ENCODE measurements around the gene FASTK. TPM values are rescaled to one million over a fixed set of nuclear protein-coding genes. Genes with fewer than 3 reads are reported as not detected.

FASTK gene
- total RNA-seq, 1 experiment from 2014 or later = 86.4 TPM

- BruUV-seq (replicated peaks) = no TSS peak
- H4K20me1 ChIP-seq (ENCODE audit: insufficient read depth) = no peaks in the 10 kb centered on the region
- H3K27me3 ChIP-seq (ENCODE audit: insufficient read depth, low read length) = no peaks in the 10 kb centered on the region
- H3K79me2 ChIP-seq (ENCODE audit: insufficient read depth, low read length) = peaks cover 21% of the 10 kb centered on the region
- ChIA-PET POLR2A (interaction anchor here (1.0 kb wide), 1 partner anchor 47 kb away, joined by 3 read pairs; the partner anchor contains the start of gene ABCB8), RAD21 (ENCODE audit: low non-redundant PET in 1 of 2, low total read pairs in 2 of 2, uncharacterized antibody in 2 of 2, unreplicated experiment in 2 of 2) (no interaction called here), CTCF (no interaction called here)
- TF ChIP-seq CTCF (IDR thresholded peaks at IDR 0.05 in 2 of 3, conservative IDR thresholded peaks at IDR 0.05 in 1 of 3; ENCODE audit: borderline replicate concordance in 1 of 3, insufficient read depth in 1 of 3, low read depth in 2 of 3, low read length in 2 of 3) (no peak), TCF7L2 (IDR thresholded peaks at IDR 0.05; ENCODE audit: borderline replicate concordance, extremely low read depth, insufficient read depth, insufficient read length) (no peak), SP1 (IDR thresholded peaks at IDR 0.05; ENCODE audit: low read depth) (no peak), ATF3 (IDR thresholded peaks at IDR 0.05) (no peak)
- H2AFZ ChIP-seq (ENCODE audit: low read depth, low read length, poor library complexity, severe bottlenecking) = no peak overlapping the region
- no peaks in the 10 kb centered on the region for H3K9me2 ChIP-seq (ENCODE audit: insufficient read depth)
- no peak for ATAC-seq
- H3K4me3 ChIP-seq (replicated peaks in 1 of 2; ENCODE audit: low read depth in 1 of 2, low read length in 2 of 2) = no peak overlapping the region
- H3K27ac ChIP-seq (ENCODE audit: low read depth, low read length) = 0 out of 2 replicates have a peak overlapping the region, but pooled peaks have one; percentile 26
- H3K9ac ChIP-seq (ENCODE audit: low read length) = no peak overlapping the region
- intact Hi-C loops (cut with micrococcal nuclease) = no loop called here
- DNase-seq (ENCODE audit: low read depth, low spot score) = no peak
- peaks cover 8 to 28% of the 10 kb centered on the region in 2 experiments for H3K4me1 ChIP-seq (ENCODE audit: control insufficient read depth in 1 of 2, insufficient read depth in 2 of 2, low read length in 2 of 2)
- no peaks in the 10 kb centered on the region for H3K9me3 ChIP-seq (ENCODE audit: control insufficient read depth in 1 of 2, insufficient read depth in 1 of 2, low read depth in 1 of 2, low read length in 2 of 2)
- H3K36me3 ChIP-seq (ENCODE audit: control insufficient read depth in 1 of 2, insufficient read depth in 2 of 2, low read length in 2 of 2) = peaks cover 32 to 37% of the 10 kb centered on the region in 2 experiments; a peak in 3 of 4 replicates
- no peak overlapping the region for H3K4me2 ChIP-seq (ENCODE audit: low read length)
These were observed 5.6 kb downstream of the FASTK start for GRCh38 chr7:151074817-151075661.

- ATAC-seq = no peak
- ChIA-PET RAD21 (ENCODE audit: low non-redundant PET in 1 of 2, low total read pairs in 2 of 2, uncharacterized antibody in 2 of 2, unreplicated experiment in 2 of 2) (no interaction called here), POLR2A (no interaction called here), CTCF (no interaction called here)
- H3K27ac ChIP-seq (ENCODE audit: low read depth, low read length) = no peak overlapping the region; the same call in 1 of the 2 replicates
- H3K79me2 ChIP-seq (ENCODE audit: insufficient read depth, low read length) = peaks cover 13% of the 10 kb centered on the region; the same call in 1 of the 2 replicates
- DNase-seq (ENCODE audit: low read depth, low spot score) = no peak
- H3K9me2 ChIP-seq (ENCODE audit: insufficient read depth) = no peaks in the 10 kb centered on the region
- BruUV-seq (replicated peaks) = no TSS peak
- H4K20me1 ChIP-seq (ENCODE audit: insufficient read depth) = no peaks in the 10 kb centered on the region
- peaks cover 2 to 18% of the 10 kb centered on the region in 2 experiments; a peak in 3 of 4 replicates for H3K4me1 ChIP-seq (ENCODE audit: control insufficient read depth in 1 of 2, insufficient read depth in 2 of 2, low read length in 2 of 2)
- no peak overlapping the region for H3K4me3 ChIP-seq (replicated peaks in 1 of 2; ENCODE audit: low read depth in 1 of 2, low read length in 2 of 2)
- H3K9me3 ChIP-seq (ENCODE audit: control insufficient read depth in 1 of 2, insufficient read depth in 1 of 2, low read depth in 1 of 2, low read length in 2 of 2) = no peaks in the 10 kb centered on the region
- no peaks in the 10 kb centered on the region for H3K27me3 ChIP-seq (ENCODE audit: insufficient read depth, low read length)
- intact Hi-C loops (cut with micrococcal nuclease) = no loop called here
- H2AFZ ChIP-seq (ENCODE audit: low read depth, low read length, poor library complexity, severe bottlenecking) = no peak overlapping the region
- peaks cover 41 to 47% of the 10 kb centered on the region in 2 experiments; a peak in 3 of 4 replicates for H3K36me3 ChIP-seq (ENCODE audit: control insufficient read depth in 1 of 2, insufficient read depth in 2 of 2, low read length in 2 of 2)
- H3K9ac ChIP-seq (ENCODE audit: low read length) = no peak overlapping the region
- H3K4me2 ChIP-seq (ENCODE audit: low read length) = no peak overlapping the region
- TF ChIP-seq TCF7L2 (IDR thresholded peaks at IDR 0.05; ENCODE audit: borderline replicate concordance, extremely low read depth, insufficient read depth, insufficient read length) (no peak), EGR1 (IDR thresholded peaks at IDR 0.05; ENCODE audit: low read depth) (no peak), SP1 (IDR thresholded peaks at IDR 0.05; ENCODE audit: low read depth) (no peak), YY1 (IDR thresholded peaks at IDR 0.05; ENCODE audit: extremely low read depth, insufficient replicate concordance, low read depth, low read length) (no peak), CTCF (IDR thresholded peaks at IDR 0.05 in 2 of 3, conservative IDR thresholded peaks at IDR 0.05 in 1 of 3; ENCODE audit: borderline replicate concordance in 1 of 3, insufficient read depth in 1 of 3, low read depth in 2 of 3, low read length in 2 of 3) (no peak), ZNF274 (IDR thresholded peaks at IDR 0.05; ENCODE audit: low read depth, low read length) (no peak), ATF3 (IDR thresholded peaks at IDR 0.05) (no peak), EZH2 (IDR thresholded peaks at IDR 0.05) (no peak), ZFX (IDR thresholded peaks at IDR 0.05) (no peak)
These were observed 6.6 kb downstream of the FASTK start for GRCh38 chr7:151073990-151074389.

Measured in HCT116 (cell line).